HG03066 (cell line): ENCODE data around the gene PMVK.
"Not testable (repeated sequence)": the region's sequence is repeated elsewhere in the genome, so short reads cannot be mapped to it uniquely, and the experiment has no call there.

ENCODE experiments used
- ATAC-seq: cut with Tn5 transposase; IDR thresholded peaks from one replicate; pipeline ENCODE4 v1.9.1; 2021; ENCODE audit warnings: low read depth; ENCODE audit not compliant: unreplicated experiment

The PMVK gene

DNA sequence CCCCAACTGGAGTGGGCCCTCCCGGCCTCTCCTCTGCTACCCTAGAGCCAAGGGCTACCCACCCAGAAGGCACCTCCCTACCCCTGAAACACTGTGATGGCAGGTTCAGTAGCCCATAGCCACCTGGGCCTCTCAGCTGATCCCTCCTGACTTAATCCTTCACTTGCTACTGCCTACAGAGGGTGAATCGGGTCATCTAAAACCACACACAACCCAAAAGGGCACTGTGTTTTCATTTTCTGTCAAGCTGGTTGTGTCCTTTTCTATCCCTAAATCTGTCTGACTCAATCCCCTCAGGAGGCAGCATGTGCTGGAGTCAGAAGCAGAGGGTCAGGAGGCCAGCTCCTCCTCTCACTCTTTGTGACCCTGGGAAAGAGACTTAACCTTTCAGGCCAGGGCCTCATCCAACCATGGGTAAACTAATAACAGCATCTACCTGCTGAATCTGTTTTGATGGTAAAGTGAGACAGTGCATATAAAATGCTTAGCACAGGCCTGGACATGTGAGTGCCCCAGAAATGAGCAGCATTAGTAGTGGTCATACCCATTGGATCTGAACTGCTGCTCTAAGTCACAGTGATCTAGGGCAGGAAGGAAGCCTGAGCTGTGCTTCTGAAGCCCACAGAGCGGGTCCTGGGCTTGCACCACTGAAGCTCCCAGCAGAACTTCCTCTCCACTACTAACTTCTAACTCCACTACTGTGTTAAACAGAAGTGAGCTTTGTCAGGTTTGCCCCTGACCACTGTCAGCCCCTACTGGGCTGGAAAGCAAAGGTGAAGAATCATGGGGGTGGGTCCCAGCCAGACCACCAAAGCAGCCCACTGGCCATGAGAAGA is 11.0 kb downstream of the PMVK start:
- no peak for ATAC-seq

DNA sequence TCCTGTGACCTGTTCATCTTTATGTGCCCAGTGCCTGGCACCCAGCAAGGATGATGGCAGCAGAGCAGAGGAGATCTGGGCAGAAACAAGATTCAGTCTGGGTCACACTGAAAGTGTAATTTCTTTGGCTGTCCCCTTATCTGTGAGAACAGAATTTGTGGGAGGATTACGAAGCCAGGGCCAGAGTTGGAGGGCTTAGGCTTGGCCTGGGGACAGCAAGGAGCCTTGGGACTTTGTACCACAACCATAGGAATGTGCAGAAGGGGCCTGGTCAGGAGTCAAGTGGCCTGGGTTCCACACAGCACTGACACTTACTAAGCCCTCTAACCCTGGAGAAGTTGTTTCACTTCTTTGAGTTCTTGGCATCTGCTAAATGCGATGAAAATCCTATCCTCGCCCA is 12.8 kb downstream of the PMVK start:
- ATAC-seq = no peak

DNA sequence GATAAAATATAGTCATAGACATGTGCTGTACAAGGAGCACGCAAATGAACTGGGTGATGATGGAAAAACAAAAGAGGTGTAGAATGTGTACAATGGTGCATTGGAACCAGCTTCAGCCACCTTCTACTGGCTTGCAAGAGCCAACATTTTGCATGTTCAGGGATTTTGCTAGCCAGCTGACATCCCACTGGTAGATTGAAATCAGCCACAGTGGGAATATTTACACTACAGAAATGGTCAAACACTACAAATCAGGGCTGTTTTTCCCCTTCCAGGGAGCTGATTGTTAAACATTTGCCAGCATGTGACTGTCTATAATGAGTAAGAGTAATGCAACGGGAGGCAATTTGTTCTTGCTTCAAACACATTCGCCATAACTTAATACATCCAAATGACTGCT is 23.2 kb downstream of the PMVK start:
- no peak for ATAC-seq

DNA sequence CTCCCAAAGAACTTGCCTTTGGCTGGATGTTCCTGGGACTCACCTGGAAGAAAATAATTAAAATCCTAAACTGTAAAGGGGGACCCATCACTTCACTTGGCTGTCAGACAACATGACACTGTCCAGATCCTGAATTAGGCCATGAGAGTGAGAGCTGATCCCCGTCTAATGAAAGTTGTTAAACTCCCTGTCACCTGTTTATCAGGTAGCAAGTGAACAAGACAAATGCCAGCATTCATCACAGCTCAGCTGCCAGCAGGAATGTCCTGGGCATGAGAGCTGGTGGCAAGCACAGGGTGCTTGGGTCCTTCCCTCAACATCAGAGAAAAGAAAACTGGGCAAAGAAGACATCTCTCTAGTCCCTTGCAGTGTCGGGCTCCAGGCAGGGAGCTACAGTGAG is 23.8 kb downstream of the PMVK start:
- no peak for ATAC-seq

DNA sequence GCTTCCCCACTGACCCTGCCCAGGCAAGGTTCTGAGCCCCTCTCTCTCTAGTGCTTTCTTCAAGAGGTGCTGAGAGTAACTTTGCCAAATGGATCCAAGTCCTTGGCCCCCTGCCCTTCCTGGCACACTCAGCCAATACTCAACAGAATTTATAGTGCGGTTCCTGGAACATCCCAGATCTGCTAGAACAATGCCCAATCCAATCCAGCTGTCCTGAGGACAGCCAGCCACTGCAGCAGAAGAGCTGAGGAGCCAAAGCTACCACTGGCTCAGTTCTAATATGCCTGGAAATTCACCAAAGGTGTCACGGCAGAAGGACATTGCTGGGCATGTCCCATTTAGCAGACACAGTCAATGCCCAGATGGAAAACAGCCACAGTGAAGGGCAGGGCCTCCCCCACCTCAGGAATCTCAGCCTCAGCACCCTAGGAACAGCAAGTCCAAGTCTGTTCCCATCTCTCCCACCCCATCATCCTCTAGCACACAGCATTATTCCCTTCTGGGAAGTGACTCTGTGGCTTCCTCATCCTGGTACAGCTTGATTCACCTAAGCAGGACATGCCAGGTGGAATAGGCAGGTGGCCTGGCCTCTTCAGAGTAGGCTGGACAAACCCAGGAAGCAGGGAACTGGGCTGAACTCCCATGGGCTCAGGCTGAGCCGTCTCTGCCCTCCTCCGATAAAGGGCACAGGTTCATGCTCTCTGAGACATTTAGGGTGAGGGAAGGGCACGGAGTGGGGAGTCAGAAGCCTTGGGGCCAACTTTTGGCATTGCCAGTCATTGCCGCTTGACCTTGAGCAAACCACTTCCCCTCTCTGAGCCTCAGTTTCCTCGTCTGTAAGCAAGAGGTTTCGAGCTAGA is 24.6 kb downstream of the PMVK start:
- ATAC-seq = no peak

DNA sequence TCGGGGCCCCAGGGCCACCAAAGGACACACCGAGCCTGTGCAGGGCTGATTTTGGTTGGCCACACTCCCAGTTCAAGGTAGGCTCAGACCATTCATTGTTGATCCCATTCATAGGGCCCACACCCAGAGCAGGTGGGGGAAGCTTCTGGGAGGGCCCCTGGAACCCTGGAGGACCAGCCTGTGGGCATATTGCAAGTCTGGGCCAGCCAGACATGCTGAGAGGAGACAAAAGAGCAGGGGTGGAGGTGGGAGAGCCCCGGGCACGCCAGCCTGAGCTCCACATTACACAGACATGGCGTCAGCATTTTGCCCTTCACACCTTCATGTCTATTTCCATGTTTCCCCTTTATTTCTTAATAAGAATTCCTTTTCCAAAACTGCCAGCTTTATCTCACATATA is 25.7 kb downstream of the PMVK start:
- no peak for ATAC-seq

DNA sequence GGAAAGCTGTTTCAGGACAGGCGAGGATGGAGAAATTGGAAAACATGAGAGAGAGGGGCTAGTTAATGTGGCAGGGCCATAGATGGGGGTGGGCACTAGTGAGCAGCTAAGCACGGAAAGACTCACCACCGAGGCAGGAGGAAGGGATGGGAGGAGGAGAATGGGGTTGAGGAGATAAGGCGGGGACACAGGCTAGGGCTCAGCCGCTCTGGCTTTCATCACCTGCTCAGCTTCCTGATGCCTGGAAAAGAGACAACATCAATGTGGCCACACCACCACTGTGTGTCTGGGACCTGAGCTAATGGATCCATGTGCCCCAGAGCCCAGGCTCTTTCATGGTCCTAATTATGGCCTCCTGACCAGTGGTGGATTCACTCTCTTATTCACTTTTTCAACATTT is 27.6 kb downstream of the PMVK start:
- no peak for ATAC-seq

DNA sequence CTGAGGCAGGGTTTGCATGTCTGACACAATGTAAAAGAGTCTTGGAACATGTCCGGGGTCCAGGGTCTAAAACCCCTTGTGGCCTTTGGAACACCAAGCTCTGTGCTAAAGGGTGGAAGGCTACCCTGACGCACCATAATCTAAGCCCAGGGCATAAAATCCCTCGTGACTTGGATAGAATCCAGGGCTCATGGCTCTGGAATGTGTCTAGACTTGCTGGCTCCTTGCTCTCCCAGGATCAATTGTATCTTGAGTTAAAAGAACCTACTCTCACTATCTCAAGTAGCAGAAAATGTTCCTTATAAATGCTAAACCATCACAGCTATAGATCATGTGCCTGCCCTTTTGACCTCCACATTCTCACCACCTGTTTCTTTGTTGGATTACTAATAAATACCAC is 28.4 kb downstream of the PMVK start:
- ATAC-seq = not testable (repeated sequence)

DNA sequence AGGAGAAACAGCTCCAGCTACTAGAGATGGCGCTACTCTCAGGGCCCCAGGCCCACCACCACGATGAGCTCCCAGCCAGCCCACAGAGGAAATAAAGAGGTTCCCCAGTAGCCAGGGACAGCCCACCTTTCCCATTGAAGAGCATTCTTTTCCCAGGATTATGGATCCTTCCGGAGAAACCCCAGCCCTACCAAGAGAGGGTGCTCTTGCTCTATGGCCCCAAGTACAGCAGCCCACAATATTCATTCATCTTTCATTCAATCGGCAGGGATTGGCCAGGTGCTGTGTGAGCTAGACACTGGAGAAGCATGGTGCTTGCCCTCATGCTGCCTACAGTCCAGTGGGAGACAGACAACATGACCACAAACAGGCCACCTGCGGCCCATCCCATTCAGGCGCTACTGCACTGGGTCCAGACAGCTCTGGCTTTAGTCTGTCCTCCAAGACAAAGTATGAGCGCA is 29.9 kb downstream of the PMVK start:
- no peak for ATAC-seq

DNA sequence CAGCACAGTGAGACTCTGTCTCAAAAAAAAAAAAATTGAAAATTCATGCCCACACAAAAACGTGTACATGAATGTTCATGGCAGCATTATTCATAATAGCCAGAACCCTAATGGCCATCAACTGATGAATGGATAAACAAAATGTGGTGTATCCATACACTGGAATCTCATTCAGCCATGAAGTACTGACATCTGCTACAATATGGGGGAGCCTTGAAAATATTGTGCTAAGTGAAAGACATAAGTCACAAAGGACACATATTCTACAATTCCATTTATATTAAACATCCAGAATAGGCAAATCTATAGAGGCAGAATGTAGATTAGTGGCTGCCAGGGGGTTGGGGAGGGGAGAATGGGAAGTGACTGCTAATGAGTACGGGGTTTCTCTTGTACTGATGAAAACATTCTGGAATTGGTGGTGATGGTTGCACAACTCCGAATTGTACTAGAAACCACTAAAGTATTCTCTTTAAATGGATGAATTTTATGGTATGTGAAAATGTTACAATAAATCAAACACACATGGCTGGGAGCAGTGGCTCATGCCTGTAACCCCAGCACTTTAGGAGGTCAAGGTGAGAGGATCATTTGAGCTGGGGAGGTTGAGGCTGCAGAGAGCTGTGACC is 33.5 kb downstream of the PMVK start:
- ATAC-seq = no peak

DNA sequence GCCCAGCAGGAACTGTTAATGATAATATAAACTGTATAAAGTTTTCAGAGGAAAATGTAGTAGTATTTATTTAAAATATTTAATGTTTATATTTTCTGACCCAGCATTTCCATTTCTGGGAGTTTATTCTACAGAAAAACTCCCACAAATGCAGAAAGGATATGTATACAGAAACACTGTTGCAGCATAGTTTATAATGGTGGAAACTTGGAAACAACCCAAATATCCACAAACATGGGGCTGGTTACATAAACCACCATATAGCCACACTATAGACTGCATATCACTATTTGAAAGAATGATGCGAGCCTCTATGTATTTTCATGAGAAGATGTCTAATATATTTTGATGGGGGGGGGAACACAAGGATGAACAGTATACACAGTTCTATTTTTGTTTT is 34.9 kb downstream of the PMVK start:
- no peak for ATAC-seq

DNA sequence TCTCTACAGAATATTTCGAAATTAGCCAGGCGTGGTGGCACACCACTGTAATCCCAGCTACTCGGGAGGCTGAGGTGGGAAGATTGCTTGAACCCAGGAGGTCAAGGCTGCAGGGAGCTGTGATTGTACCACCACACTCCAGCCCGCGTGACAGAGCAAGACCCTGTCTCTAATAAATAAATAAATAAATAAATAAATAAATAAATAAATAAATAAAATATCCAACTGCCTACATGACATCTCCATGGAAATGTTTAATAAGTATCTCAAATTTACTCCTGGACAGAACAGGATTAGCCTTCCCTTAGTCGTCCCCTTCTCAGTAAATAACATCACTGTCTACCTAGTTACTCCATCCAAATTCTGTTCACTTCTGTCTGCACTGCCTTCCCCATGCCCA is 37.5 kb downstream of the PMVK start:
- ATAC-seq = no peak

DNA sequence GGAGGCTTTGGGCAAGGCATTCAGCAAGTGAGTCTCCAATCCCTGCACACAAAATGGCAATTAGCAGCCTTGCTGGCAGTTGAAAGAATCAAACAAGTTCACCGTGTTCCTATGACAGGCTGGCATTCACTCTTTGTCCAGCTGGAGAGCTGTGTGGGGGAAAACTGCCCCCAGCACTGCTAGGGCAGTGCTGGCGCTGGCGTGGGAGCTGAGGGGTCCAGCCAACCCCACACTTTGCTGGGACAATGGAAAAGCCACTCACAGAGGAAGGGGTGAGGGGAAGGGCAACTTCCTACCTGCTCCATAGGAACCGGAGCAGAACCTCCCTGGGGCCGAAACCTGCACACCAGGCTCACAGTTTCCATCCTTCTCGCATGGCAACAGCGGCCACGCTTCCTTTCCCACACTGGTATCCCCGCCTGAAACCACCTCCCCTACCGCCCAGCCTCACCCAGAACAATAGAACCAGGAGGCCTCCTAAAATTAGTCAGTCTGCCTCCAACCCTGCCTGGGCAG is 39.7 kb downstream of the PMVK start:
- no peak for ATAC-seq

DNA sequence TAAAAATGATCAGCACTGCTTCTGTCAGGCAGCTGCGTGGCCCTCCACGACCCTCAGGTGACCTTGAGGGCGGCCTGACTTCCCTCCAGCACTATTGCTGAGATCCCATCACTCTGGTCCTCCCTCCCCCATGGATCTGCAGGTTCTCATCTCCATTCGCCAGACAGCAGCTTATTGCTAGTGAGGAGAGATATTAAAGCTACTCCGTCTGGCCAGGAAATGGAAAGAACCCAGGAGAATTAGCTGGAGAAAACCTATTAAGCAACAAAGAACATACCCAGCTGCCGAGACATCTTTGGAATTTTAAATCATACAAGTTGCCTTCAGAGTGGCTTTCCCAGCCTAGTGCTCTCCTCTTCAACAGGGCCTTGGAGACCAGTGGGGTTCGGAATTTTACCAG is 40.7 kb downstream of the PMVK start:
- ATAC-seq = no peak

DNA sequence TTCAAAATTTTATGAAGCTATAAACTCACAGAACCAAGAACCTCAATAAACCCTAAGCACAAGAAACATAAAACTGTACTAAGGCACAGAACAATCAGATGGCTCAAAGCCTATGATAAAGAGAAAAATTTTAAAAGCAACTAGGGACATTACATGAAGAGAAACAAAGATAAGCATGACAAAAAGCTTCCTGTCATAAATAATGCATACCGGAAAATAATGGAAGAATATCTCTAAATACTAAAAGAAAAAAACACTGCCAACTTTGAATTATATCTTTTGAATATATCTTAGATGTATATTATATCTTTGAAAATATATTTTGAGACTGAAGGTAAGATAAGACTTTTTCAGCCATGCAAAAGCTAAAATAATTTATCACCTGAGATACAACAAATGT is 45.1 kb downstream of the PMVK start:
- no peak for ATAC-seq

DNA sequence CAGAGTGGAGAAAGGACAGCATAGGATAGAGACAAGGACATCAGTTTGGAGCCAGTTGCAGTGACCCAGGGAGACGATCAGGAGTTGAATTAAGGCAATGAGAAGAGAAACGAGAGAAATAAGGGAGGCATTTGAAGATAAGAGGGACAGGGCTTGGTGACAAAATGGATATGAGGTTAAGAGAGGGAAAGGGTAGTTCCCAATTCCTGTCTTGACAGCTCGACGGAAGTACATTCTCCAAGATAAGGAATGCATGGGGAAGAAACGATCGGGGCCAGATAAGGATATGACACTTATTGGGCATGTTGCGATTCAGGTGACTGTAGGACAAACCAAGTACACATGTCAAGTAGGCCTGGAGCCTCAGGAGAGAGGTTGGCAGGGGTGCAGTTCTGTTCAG is 47.8 kb downstream of the PMVK start:
- no peak for ATAC-seq

DNA sequence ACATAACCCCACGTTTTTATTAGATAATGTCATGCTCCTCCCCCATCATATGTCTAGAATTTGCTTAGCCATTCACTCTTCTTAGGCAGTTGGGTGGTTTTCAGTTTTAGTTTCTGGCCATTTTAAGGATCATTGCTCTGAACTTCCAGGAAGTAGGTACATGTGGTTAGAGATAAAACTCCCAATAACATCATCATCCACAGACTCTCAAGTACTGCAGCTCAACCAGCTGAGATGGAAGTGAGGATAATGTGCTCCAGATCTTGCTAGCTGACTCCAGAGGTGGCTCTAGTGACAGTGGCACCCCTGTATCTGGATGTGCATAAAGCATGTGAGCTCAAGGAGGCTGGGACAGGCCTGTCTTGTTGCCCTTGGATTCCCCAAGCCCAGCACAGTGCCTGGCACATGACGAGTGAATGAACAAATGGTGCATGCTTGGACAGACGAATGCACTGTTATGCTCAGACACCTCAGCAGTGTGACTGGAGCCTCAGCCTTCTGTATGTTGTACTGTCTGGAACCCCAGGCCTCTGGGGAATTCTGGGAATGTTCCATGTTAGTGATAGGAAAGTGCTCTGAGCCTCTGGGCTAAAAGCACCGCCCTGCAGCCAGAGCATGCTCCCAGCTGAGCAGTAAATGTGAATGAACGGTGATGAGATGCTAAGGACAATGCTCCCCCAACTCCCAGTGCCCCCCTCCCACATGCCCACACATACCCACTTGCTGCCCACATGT is 50.1 kb downstream of the PMVK start:
- no peak for ATAC-seq

DNA sequence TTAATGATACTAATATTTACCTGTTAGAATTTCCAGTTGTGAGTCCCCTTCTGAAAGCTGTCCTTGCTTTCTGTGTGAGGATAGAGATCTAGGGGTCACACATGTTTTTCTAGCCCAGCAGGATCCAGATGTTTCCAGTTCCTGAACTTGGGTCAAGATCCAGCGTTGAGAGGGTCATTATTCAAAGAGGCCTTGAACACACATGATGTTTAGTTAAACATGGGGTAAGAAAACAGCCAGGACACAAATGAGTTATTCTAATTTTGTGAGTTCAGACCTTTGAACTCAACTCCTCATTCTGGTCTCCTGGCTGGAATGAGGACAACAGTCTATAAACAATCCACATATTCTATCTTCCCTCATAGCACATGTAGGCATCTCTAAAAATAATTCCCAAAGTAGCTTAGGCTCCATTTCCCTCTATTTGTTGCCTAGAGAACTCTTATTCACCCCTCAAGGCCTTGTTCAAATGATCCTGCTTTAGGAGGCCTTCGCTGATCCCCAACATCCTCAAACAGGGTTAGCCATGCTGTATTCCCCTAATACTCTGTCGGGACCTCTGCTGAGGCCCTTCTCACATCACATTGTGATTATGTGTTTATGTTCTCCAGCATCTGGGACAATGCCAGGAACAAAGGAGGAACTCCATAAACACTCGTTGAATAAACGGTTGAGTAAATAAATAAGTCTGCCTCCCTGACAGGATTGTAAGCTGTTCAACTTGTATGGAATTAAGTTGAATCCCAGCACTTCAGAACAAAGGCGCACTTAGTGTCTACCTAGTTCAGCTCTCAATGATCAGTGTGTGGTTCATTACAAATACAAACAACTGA is 51.4 kb downstream of the PMVK start:
- ATAC-seq = no peak
